Measurements from ENCODE around the gene GBA2.

GBA2 gene

DNA sequence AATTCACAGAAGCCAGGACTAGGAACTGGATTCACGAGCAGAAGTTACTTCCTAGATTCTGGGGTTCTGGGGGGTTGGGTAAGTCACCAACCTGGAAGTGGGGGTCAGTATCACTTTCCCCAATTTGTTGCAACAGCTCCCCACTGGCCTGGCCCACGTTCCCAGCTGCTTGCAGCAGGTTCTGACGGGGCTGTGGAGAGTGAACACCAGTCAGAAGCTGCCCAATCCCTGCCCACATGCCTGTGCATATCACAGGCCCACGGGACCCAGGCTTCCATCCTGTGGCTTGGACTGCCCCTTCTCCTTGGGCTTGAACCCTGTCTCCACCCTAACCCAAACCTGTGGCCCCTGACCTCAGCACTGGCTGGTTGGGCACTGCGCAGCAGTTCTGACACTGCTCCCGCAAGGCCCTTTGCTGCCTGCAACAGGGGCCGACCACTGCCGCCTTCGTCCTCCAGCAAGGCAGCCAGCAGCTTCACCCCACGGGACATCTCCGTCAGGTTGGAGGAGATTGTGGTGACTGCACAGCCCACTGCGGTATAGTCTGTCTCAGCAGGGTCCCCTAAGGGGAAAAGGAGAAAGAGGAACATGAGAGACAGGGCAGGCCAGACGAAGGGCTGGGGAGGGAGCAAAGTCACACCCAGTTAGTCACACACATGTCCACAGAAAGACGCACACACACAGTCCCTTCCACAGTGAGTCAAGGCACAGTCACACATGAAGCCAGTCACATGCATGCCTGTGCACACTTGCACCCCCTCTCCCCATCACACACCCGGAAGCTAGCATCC is 30.1 kb downstream of the GBA2 start:
- no peak for DNase-seq (ENCODE audit: extremely low read depth in 1 of 2, low read depth in 1 of 2)

- DNase-seq (ENCODE audit: extremely low read depth in 1 of 2, low read depth in 1 of 2) = no peak
These were observed 31.7 kb downstream of the GBA2 start for GRCh38 chr9:35717132-35717870.

- no peak for DNase-seq (ENCODE audit: extremely low read depth in 1 of 2, low read depth in 1 of 2)
These were observed 32.8 kb downstream of the GBA2 start for GRCh38 chr9:35716230-35716629.

DNA sequence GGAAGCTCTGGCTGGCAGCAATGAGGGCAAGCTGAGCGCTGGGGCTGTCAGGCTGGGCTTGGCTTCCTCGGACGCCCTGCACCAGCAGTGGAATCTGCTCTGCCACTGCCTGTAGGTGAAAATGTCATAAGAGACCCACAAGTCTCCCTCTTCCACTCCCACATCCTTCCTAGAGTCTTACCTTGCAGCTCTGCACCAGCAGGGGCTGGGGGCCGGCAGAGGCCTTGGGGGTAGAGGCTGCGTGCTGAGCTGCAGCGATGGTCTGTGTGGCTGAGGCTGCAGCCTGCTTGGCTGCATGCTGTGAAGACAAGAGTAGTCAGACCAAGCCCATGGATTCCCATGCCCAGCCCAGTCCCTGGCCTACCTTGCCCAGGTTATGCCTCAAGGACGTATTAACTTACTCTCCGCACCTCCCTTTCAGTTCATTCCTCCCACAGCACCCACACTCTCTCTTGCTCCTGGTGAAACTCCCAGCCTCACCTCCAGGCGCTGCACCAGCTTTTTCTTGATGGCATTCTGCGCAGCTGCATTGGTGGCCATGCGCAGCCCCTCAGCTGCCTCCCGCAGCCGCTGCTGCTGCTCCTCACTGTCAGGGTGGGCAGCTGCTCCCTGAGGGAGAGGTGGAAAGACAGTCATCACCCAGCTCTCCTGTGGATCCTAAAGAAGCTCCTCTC is 34.3 kb downstream of the GBA2 start:
- no peak for DNase-seq (ENCODE audit: extremely low read depth in 1 of 2, low read depth in 1 of 2)

- no peak for DNase-seq (ENCODE audit: extremely low read depth in 1 of 2, low read depth in 1 of 2)
These were observed 34.9 kb downstream of the GBA2 start for GRCh38 chr9:35714123-35714522.

GRCh38 chr9:35713578-35713977 is 35.5 kb downstream of the GBA2 start:
- DNase-seq (ENCODE audit: extremely low read depth in 1 of 2, low read depth in 1 of 2) = no peak

DNA sequence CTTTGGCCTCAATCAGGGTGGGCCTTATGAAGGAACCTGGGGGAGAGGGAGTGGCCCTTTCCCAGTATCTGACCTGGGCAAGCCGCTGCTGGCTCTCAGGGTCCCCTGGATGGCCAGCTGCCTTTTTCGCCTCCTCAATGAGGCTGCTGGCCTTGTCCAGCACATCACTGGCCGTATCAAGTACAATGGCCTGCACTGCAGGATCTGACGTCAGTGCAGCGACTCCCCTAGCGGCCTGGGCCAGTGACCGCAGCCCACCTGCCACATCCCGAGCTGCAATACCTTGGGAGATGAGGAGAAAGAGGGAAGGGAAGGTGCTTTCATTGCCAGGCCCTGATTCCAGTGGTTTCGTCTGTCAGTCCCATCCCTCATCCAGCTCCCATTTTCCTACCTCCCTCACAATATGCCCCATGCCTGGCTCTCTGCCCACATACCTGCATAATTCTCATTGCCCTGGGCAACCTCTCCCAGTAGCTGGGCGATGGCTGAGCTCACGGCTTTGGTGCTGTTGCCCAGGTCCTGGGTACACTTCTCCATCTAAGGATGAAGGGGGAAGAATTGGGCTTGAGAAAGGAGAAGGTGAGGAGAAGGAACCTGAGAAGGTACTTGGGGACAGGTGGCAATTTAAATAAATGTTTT is 36.1 kb downstream of the GBA2 start:
- no peak for DNase-seq (ENCODE audit: extremely low read depth in 1 of 2, low read depth in 1 of 2)

- no peak for DNase-seq (ENCODE audit: extremely low read depth in 1 of 2, low read depth in 1 of 2)
These were observed 37.3 kb downstream of the GBA2 start for GRCh38 chr9:35711501-35712428.

DNA sequence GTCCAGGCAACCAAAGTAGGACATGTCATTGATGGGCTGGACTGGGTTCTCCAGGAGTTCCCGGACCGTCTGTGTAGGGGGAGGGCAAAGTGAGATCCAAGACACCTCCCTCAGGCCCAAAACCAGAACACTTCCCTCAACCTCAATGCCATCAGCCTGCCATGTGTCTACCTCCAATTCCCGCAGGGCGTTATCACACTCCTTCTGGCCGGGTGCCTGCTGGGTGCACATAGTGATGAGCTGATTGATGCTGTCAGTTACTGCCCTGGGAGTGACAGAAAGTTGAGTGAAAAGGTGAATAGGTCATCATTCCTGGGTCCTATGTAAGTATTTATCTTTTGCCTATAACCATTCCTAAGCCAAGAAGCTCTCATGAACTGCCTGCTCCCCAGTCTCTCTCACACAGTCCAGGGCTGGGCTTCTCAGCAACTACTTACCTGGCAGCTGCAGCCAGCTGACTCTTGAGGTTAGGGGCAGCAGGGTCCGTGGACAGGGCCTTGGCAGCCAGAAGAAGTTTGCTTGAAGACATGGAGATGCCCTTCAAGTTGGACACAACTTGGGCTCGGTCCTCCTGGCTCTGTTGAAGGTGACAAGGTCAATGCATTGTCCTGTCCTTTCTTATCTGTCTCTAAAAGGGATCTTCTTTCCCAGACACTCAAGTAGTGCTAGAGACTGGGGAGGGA is 38.1 kb downstream of the GBA2 start:
- DNase-seq (ENCODE audit: extremely low read depth in 1 of 2, low read depth in 1 of 2) = no peak

DNA sequence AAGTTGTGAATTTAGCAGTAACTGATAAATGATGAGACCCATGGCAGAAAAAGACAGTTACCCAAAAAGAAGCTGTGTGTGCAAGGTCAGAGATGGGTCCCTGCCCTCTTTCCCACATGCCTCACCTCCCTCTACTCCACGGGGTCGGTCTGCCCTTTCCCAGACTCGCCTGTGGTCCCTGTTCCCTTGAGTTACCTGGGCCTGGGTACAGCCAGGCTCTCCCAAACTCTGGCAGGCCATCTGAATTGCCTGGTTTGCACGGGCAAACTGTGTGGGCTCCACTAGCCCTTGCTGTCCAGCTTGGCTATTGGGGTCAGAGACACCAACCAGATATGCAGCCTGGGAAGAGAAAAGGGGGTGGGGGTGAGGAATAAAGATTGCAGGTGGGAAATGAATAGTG is 40.9 kb downstream of the GBA2 start:
- no peak for DNase-seq (ENCODE audit: extremely low read depth in 1 of 2, low read depth in 1 of 2)

- DNase-seq (ENCODE audit: extremely low read depth in 1 of 2, low read depth in 1 of 2) = no peak
These were observed 42.1 kb downstream of the GBA2 start for GRCh38 chr9:35706951-35707350.

GRCh38 chr9:35705836-35706430 is 43.1 kb downstream of the GBA2 start:
- DNase-seq (ENCODE audit: extremely low read depth in 1 of 2, low read depth in 1 of 2) = no peak

DNA sequence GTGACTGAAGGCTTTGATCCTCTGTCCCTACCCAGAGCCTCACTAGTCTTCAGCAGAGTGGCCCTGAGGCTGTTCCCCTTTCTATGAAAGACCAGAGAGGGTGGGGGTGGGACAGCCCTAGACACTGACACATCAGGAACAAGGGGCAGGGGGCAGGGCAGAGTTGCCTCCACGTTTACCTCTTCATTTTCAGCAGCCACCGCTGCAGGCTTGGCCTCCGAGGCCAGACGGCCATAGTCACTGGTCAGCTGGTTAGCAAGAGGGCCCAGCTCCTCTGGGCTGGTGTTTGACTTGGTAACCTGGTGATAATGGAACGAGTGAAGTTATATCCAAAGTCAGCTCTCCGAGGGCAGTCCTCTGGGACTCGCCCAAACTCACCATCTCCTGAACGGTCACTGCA is 43.7 kb downstream of the GBA2 start:
- no peak for DNase-seq (ENCODE audit: extremely low read depth in 1 of 2, low read depth in 1 of 2)

GRCh38 chr9:35703906-35704672 is 44.9 kb downstream of the GBA2 start:
- no peak for DNase-seq (ENCODE audit: extremely low read depth in 1 of 2, low read depth in 1 of 2)

DNA sequence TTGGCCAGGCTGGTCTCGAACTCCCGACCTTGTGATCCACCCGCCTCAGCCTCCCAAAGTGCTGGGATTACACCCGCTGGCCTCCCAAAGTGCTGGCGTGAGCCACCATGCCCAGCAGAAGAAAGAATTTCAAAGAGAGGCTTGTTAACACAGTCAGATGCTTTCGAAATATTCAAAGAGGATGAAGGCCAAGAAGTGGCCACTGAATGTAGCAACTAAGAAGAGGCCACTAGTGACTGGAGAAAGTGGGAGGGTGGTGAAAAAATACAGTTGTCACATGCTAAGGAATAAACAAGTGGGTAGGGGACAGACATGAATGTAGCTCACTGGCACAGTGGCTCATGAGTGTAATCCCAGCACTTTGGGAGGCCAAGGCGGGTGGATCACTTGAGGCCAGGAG is 46.3 kb downstream of the GBA2 start:
- DNase-seq (ENCODE audit: extremely low read depth in 1 of 2, low read depth in 1 of 2) = no peak

DNA sequence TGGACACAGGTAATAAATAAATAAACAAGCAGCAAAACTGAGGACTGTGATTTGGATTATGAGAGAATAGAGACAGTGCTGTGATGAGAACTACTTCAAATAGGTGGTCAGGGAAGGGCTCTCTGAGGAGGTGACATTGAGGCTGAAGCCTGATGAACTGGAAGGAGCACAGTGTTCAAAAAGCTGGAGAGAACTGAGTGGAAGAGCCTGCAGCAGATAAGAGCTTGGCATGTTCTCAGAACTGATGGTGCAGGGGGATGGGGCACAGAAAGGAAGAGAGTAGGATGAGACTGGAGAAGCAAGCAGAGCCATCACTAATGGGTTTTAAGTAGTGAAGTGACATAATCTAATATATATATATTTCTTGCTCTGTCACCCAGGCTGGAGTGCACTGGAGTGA is 48.1 kb downstream of the GBA2 start:
- DNase-seq (ENCODE audit: extremely low read depth in 1 of 2, low read depth in 1 of 2) = no peak

DNA sequence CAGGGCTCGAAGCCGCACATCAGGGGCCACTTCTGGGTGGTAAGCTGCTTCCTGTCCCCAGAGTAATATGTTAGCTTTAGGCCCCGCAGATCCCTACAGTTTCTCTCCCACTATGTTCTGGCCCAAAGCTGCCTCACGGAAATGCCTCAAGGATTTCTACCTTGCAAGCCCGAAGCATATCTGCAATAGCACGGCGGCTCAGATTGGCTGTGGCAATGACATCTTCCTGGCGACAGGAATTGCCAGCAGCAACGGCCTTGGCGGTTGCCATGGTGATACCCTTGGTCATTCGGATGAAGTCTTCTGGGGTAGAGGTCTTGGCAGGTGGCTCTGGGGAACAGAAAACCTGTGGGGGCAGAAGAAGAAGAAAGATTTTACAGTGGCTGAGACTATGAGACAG is 49.0 kb downstream of the GBA2 start:
- DNase-seq (ENCODE audit: extremely low read depth in 1 of 2, low read depth in 1 of 2) = no peak

- no peak for DNase-seq (ENCODE audit: extremely low read depth in 1 of 2, low read depth in 1 of 2)
These were observed 50.8 kb downstream of the GBA2 start for GRCh38 chr9:35698231-35698630.

DNA sequence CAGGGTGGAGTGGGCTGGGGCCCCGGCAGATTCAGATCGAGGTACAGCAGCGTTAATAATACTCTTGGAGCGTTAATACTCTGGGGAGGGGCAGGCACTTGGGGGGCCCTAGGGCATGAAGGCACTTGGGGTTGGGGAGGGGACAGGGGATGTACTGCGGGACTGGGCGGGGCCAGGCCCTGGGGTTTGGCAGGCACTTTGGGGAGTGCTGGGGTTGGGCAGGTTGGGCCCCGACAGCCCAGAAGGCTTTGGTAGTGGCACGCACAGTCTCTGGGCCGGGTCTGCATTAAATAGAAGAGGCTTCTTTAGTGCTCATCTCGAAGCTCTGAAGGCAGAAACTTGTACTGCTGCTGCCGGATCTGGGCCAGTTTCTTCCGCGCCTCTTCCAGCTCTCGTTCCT is 51.5 kb downstream of the GBA2 start:
- no peak for DNase-seq (ENCODE audit: extremely low read depth in 1 of 2, low read depth in 1 of 2)
